HepG2 (cell line): Measurements from ENCODE around the gene ABHD17A. TPM values are rescaled to one million over a fixed set of nuclear protein-coding genes. Genes with fewer than 3 reads are reported as not detected.

Source experiments
- ASH2L ChIP-seq: fragments of 300-600, 200-600 bp; sonication (generic); IDR thresholded peaks from 2 replicates; pipeline ENCODE4 v1.7.0; 2017; ENCODE audit warnings: low read depth, mild to moderate bottlenecking, moderate library complexity, mixed read lengths, low read length; ENCODE audit not compliant: insufficient read length
- HCFC1 ChIP-seq: fragments of 150-350 bp; IDR thresholded peaks from 2 replicates; pipeline ENCODE4 v1.6.1; 2014; ENCODE audit warnings: low read depth, low read length
- KDM1A ChIP-seq: IDR thresholded peaks from 2 replicates; pipeline ENCODE4 v1.6.1; 2016; ENCODE audit warnings: missing compliant biosample characterization
- MIER3 ChIP-seq: IDR thresholded peaks from 2 replicates; pipeline ENCODE4 v1.6.1; 2016; ENCODE audit warnings: missing compliant biosample characterization, borderline replicate concordance
- MNT ChIP-seq: fragments of 450-650 bp; IDR thresholded peaks from 2 replicates; pipeline ENCODE4 v1.6.1; 2016
- MTERF4 ChIP-seq: sonication (generic); formaldehyde crosslinking; IDR thresholded peaks from 2 replicates; pipeline ENCODE4 v1.8.0; 2023; ENCODE audit warnings: mild to moderate bottlenecking, missing genetic modification reagents
- MYC ChIP-seq: sonication (generic); formaldehyde crosslinking; IDR thresholded peaks from 2 replicates; pipeline ENCODE4 v1.9.0; 2021; ENCODE audit warnings: missing genetic modification reagents, borderline replicate concordance
- NFE2L2 ChIP-seq: fragments of 150-350 bp; IDR thresholded peaks from 2 replicates; pipeline ENCODE4 v1.6.1; 2014; ENCODE audit warnings: low read length
- NKX3-1 ChIP-seq: sonication (generic); formaldehyde crosslinking; IDR thresholded peaks from 2 replicates; pipeline ENCODE4 v1.5.0; 2020; ENCODE audit warnings: missing genetic modification reagents
- PHF8 ChIP-seq: sonication (generic); formaldehyde crosslinking; IDR thresholded peaks from 2 replicates; pipeline ENCODE4 v1.5.0; 2020; ENCODE audit warnings: missing genetic modification reagents
- RBM22 ChIP-seq: fragments of 200-400 bp; formaldehyde crosslinking; optimal IDR thresholded peaks from 2 replicates; pipeline ENCODE3; 2017; ENCODE audit warnings: mild to moderate bottlenecking, low read length, moderate library complexity
- RCOR2 ChIP-seq: IDR thresholded peaks from 2 replicates; pipeline ENCODE4 v1.6.1; 2016; ENCODE audit warnings: missing biosample characterization, missing genetic modification reagents
- SNAI1 ChIP-seq: sonication (generic); formaldehyde crosslinking; IDR thresholded peaks from 2 replicates; pipeline ENCODE4 v1.5.0; 2020; ENCODE audit warnings: mild to moderate bottlenecking, missing genetic modification reagents, borderline replicate concordance
- SRY ChIP-seq: sonication (generic); formaldehyde crosslinking; IDR thresholded peaks from 2 replicates; pipeline ENCODE4 v1.8.0; 2022; ENCODE audit warnings: mild to moderate bottlenecking, missing genetic modification reagents
- ZBTB44 ChIP-seq: sonication (generic); formaldehyde crosslinking; IDR thresholded peaks from 2 replicates; pipeline ENCODE4 v1.4.0; 2020; ENCODE audit warnings: missing genetic modification reagents
- ZEB1 ChIP-seq: IDR thresholded peaks from 2 replicates; pipeline ENCODE4 v1.6.1; 2012; ENCODE audit warnings: mild to moderate bottlenecking, low read depth, inconsistent platforms; ENCODE audit not compliant: insufficient replicate concordance
- ZNF232 ChIP-seq: sonication (generic); formaldehyde crosslinking; IDR thresholded peaks from 2 replicates; pipeline ENCODE4 v1.4.0; 2020; ENCODE audit warnings: missing genetic modification reagents, borderline replicate concordance
- ZNF234 ChIP-seq: sonication (generic); formaldehyde crosslinking; conservative IDR thresholded peaks from 2 replicates; pipeline ENCODE4 v1.5.1; 2020; ENCODE audit warnings: mild to moderate bottlenecking, missing genetic modification reagents
- ZNF275 ChIP-seq: sonication (generic); formaldehyde crosslinking; IDR thresholded peaks from 2 replicates; pipeline ENCODE4 v1.8.0; 2022; ENCODE audit warnings: missing genetic modification reagents, mild to moderate bottlenecking, inconsistent platforms, borderline replicate concordance
- ZNF720 ChIP-seq: sonication (generic); formaldehyde crosslinking; IDR thresholded peaks from 2 replicates; pipeline ENCODE4 v1.4.0; 2020; ENCODE audit warnings: missing genetic modification reagents
- ZNF781 ChIP-seq: sonication (generic); formaldehyde crosslinking; IDR thresholded peaks from 2 replicates; pipeline ENCODE4 v1.5.1; 2020; ENCODE audit warnings: borderline replicate concordance, mild to moderate bottlenecking, missing genetic modification reagents; ENCODE audit errors: not compliant biosample characterization
- ZNF878 ChIP-seq: sonication (generic); formaldehyde crosslinking; IDR thresholded peaks from 2 replicates; pipeline ENCODE4 v1.8.1; 2023; ENCODE audit warnings: mild to moderate bottlenecking, missing genetic modification reagents, moderate library complexity
- ZSCAN25 ChIP-seq: sonication (generic); formaldehyde crosslinking; IDR thresholded peaks from 2 replicates; pipeline ENCODE4 v1.8.0; 2022; ENCODE audit warnings: mild to moderate bottlenecking, missing genetic modification reagents
- ZSCAN29 ChIP-seq: sonication (generic); formaldehyde crosslinking; conservative IDR thresholded peaks from 2 replicates; pipeline ENCODE4 v1.4.0; 2020; ENCODE audit warnings: mild to moderate bottlenecking, missing genetic modification reagents
- ZSCAN31 ChIP-seq: sonication (generic); formaldehyde crosslinking; IDR thresholded peaks from 2 replicates; pipeline ENCODE4 v1.5.0; 2020; ENCODE audit warnings: low read depth, mild to moderate bottlenecking, missing genetic modification reagents
- polyA plus RNA-seq, 8 experiments: library from polyadenylated mRNA; depleted of rRNA in 3 of 8; stranded (reverse) in 7 of 8; unstranded in 1 of 8; fragments of >200 nt; fragmentation: Illumina TruSeq in 4 of 8; extraction: Trizol in 4 of 8; gene quantifications; 2 replicates each; pipeline versions ENCODE4 v1.2.1 to v1.2.3, GENCODE V29; 2011 to 2016; ENCODE audit warnings: low read depth in 4 of 8, missing spikeins in 1 of 8, mixed read lengths in 1 of 8; ENCODE audit not compliant: insufficient read depth in 1 of 8
- total RNA-seq, 5 experiments: library from RNA; depleted of rRNA; stranded (reverse); fragments of >200 nt; fragmentation: Illumina TruSeq; extraction: Trizol; gene quantifications; 2 replicates each; pipeline ENCODE4 v1.2.3, GENCODE V29; 2016; ENCODE audit warnings: low read depth in 1 of 5

The ABHD17A gene
- total and polyA plus RNA-seq, 2 of the 13 experiments (the other 11 are each of a cell fraction or from before 2014, with no cell fraction given): 27.7 to 40.8 TPM

GRCh38 chr19:1839658-1840540 is 45.4 kb downstream of the ABHD17A start (continued):
- TF ChIP-seq MNT: no peak
- no peak for TF ChIP-seq NFE2L2
- no peak for TF ChIP-seq ZNF234
- TF ChIP-seq ZBTB44 (CRISPR knock-in tag): no peak
- 0 out of 2 replicates have a peak, but pooled peaks have one; percentile 21 for TF ChIP-seq ZNF232 (CRISPR knock-in tag)
- no peak for TF ChIP-seq SNAI1
- TF ChIP-seq NKX3-1 (CRISPR knock-in tag): no peak
- no peak for TF ChIP-seq ZNF720 (CRISPR knock-in tag)
- peak; percentile 72; the same call in 1 of the 2 replicates for TF ChIP-seq MTERF4
- no peak for TF ChIP-seq ZSCAN31 (CRISPR knock-in tag)
- TF ChIP-seq ZNF878: no peak
- no peak for TF ChIP-seq HCFC1
- TF ChIP-seq ZEB1: no peak
- TF ChIP-seq ASH2L: no peak
- TF ChIP-seq MYC (CRISPR knock-in tag): peak; percentile 73; the same call in 1 of the 2 replicates
- TF ChIP-seq KDM1A (CRISPR knock-in tag): no peak
- no peak for TF ChIP-seq ZNF781
- TF ChIP-seq MIER3 (CRISPR knock-in tag): no peak
- no peak for TF ChIP-seq PHF8 (CRISPR knock-in tag)
- TF ChIP-seq RBM22: no peak
- no peak for TF ChIP-seq ZSCAN25
- no peak for TF ChIP-seq RCOR2 (CRISPR knock-in tag)
- no peak for TF ChIP-seq ZNF275 (CRISPR knock-in tag)
- no peak for TF ChIP-seq ZSCAN29 (CRISPR knock-in tag)
- no peak for TF ChIP-seq SRY (CRISPR knock-in tag)
